HL-60 (cell line): Measurements from ENCODE around the gene UFSP1.

Source experiments
- DNase-seq, 2 experiments: peaks; one replicate each; pipeline ENCODE4 v3.0.0-alpha.2; 2010 to 2020; ENCODE audit warnings: low read depth in 1 of 2, low spot score in 1 of 2
- H3K27ac ChIP-seq: fragments of 250-450 bp; sonication (Bioruptor Pico); replicated peaks from 2 replicates; pipeline ENCODE4 v1.5.1; 2020; ENCODE audit warnings: mild to moderate bottlenecking, moderate library complexity
- H3K27me3 ChIP-seq: fragments of 250-450 bp; sonication (Bioruptor Pico); 2 replicates; pipeline ENCODE4 v1.5.1; 2021; ENCODE audit warnings: mild to moderate bottlenecking, moderate library complexity; ENCODE audit not compliant: insufficient read depth, poor library complexity, severe bottlenecking
- H3K4me3 ChIP-seq: replicated peaks from 2 replicates; pipeline ENCODE4 v1.5.1; 2011; ENCODE audit warnings: mild to moderate bottlenecking, control low read depth, low read length; ENCODE audit not compliant: insufficient read depth
- GABPA ChIP-seq: IDR thresholded peaks from 2 replicates; pipeline ENCODE4 v1.6.1; 2012; ENCODE audit warnings: low read depth
- POLR2AphosphoS5 ChIP-seq: IDR thresholded peaks from 2 replicates; pipeline ENCODE4 v1.6.1; 2012; ENCODE audit warnings: low read depth
- SPI1 ChIP-seq: IDR thresholded peaks from 2 replicates; pipeline ENCODE4 v1.6.1; 2012; ENCODE audit warnings: low read depth, mild to moderate bottlenecking, borderline replicate concordance
- TF ChIP-seq, protein P1 (sequence below): IDR thresholded peaks from one replicate; pipeline ENCODE4 v1.5.1; 2011; ENCODE audit warnings: low read length, control low read depth, inconsistent platforms; ENCODE audit not compliant: insufficient read depth
- TF ChIP-seq, protein P2 (sequence below): IDR thresholded peaks from 2 replicates; pipeline ENCODE4 v1.6.1; 2012; ENCODE audit warnings: low read depth; ENCODE audit not compliant: insufficient replicate concordance

UFSP1 gene

DNA sequence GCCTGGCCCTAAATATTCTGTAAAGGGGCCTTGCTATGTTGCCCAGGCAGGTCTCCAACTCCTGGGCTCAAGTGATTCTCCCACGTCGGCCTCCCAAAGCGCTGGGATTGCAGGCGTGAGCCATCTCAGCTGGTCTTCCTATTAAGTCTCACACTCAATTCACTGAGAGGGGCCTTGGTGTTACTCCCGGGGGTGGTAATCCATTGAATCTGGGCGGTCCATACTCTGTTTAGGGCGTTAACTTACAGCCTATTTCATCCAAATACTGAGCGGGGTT lies 15.3 kb downstream of the UFSP1 start:
- peak overlapping the region; percentile 93 for H3K27ac ChIP-seq
- no peak for DNase-seq
- no peaks in the 10 kb centered on the region for H3K27me3 ChIP-seq
- peak overlapping the region; percentile 39; the same call in 1 of the 2 replicates for H3K4me3 ChIP-seq
- TF ChIP-seq, protein P1, sequence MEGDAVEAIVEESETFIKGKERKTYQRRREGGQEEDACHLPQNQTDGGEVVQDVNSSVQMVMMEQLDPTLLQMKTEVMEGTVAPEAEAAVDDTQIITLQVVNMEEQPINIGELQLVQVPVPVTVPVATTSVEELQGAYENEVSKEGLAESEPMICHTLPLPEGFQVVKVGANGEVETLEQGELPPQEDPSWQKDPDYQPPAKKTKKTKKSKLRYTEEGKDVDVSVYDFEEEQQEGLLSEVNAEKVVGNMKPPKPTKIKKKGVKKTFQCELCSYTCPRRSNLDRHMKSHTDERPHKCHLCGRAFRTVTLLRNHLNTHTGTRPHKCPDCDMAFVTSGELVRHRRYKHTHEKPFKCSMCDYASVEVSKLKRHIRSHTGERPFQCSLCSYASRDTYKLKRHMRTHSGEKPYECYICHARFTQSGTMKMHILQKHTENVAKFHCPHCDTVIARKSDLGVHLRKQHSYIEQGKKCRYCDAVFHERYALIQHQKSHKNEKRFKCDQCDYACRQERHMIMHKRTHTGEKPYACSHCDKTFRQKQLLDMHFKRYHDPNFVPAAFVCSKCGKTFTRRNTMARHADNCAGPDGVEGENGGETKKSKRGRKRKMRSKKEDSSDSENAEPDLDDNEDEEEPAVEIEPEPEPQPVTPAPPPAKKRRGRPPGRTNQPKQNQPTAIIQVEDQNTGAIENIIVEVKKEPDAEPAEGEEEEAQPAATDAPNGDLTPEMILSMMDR, result no peak
- TF ChIP-seq POLR2AphosphoS5, result no peak
- TF ChIP-seq GABPA, result no peak
- TF ChIP-seq SPI1, result no peak
- TF ChIP-seq, protein P2, sequence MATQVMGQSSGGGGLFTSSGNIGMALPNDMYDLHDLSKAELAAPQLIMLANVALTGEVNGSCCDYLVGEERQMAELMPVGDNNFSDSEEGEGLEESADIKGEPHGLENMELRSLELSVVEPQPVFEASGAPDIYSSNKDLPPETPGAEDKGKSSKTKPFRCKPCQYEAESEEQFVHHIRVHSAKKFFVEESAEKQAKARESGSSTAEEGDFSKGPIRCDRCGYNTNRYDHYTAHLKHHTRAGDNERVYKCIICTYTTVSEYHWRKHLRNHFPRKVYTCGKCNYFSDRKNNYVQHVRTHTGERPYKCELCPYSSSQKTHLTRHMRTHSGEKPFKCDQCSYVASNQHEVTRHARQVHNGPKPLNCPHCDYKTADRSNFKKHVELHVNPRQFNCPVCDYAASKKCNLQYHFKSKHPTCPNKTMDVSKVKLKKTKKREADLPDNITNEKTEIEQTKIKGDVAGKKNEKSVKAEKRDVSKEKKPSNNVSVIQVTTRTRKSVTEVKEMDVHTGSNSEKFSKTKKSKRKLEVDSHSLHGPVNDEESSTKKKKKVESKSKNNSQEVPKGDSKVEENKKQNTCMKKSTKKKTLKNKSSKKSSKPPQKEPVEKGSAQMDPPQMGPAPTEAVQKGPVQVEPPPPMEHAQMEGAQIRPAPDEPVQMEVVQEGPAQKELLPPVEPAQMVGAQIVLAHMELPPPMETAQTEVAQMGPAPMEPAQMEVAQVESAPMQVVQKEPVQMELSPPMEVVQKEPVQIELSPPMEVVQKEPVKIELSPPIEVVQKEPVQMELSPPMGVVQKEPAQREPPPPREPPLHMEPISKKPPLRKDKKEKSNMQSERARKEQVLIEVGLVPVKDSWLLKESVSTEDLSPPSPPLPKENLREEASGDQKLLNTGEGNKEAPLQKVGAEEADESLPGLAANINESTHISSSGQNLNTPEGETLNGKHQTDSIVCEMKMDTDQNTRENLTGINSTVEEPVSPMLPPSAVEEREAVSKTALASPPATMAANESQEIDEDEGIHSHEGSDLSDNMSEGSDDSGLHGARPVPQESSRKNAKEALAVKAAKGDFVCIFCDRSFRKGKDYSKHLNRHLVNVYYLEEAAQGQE, result no peak

DNA sequence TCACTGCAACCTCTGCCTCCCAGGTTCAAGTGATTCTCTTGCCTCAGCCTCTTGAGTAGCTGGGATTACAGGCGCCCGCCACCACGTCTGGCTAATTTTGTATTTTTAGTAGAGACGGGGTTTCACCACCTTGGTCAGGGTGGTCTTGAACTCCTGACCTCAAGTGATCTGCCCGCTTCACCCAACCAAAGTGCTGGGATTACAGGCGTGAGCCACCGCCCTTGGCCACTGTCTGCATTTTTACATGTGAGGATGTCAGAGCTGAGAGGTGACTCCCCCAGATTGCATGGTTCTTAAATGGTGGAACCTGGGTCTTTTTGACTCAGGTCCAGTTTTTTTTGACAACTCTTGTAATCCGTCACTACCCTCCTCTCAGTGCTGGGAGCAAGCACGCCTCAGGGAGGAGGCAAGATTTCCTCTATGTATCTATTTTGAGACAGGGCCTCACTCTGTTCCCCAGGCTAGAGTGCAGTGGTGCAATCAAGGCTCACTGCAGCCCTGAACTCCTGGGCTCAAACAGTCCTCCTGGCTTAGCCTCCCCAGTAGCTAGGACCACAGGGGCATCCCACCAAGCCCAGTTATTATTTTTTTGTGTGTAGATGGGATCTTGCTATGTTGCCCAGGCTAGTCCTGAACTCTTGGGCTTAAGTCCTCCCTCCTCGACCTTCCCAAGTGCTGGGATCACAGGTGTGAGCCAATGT lies 15.8 kb downstream of the UFSP1 start:
- peak overlapping the region; percentile 93 for H3K27ac ChIP-seq
- H3K27me3 ChIP-seq, result no peaks in the 10 kb centered on the region
- no peak overlapping the region for H3K4me3 ChIP-seq
- TF ChIP-seq GABPA (no peak), POLR2AphosphoS5 (peak; percentile 26; the same call in 1 of the 2 replicates)
- no peak for DNase-seq

DNA sequence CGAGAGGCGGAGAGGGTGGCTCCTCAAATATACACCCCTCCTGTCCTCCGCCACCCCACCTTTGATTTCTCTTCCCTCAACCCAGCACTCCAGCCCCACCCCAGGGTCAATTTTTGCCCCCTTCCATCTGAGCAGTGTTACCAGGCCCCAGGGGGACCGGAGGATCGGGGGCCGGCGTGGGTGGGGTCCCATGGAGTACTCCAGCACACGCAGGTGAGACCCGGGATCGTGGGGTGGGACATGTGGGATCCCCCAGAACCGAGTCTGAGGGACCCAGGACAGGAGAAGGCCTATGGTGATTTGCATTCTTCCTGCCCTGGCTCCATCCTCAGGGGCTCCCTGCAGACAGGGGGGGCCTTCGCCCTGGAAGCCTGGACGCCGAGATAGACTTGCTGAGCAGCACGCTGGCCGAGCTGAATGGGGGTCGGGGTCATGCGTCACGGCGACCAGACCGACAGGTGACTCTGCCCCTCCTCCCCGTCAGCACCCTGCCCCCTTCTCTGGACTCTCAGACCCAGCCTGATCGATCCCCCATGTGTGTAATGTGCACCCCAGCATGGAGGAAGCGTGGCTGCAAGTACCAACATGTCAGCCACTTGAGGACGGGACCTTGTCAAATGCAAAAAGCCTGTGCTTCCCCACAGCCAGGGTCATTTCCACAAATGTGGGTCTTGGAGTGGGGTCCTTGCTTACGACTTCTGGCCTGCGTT lies 21.6 kb downstream of the UFSP1 start:
- peak overlapping the region; percentile 90 for H3K27ac ChIP-seq
- TF ChIP-seq SPI1 (no peak), POLR2AphosphoS5 (no peak; the same call in 1 of the 2 replicates), GABPA (no peak)
- TF ChIP-seq, protein P2, result no peak
- TF ChIP-seq, protein P1, result no peak
- peak overlapping the region; percentile 66 for H3K4me3 ChIP-seq
- peak in 1 of 2 experiments; percentile 34 for DNase-seq
- H3K27me3 ChIP-seq, result no peaks in the 10 kb centered on the region

DNA sequence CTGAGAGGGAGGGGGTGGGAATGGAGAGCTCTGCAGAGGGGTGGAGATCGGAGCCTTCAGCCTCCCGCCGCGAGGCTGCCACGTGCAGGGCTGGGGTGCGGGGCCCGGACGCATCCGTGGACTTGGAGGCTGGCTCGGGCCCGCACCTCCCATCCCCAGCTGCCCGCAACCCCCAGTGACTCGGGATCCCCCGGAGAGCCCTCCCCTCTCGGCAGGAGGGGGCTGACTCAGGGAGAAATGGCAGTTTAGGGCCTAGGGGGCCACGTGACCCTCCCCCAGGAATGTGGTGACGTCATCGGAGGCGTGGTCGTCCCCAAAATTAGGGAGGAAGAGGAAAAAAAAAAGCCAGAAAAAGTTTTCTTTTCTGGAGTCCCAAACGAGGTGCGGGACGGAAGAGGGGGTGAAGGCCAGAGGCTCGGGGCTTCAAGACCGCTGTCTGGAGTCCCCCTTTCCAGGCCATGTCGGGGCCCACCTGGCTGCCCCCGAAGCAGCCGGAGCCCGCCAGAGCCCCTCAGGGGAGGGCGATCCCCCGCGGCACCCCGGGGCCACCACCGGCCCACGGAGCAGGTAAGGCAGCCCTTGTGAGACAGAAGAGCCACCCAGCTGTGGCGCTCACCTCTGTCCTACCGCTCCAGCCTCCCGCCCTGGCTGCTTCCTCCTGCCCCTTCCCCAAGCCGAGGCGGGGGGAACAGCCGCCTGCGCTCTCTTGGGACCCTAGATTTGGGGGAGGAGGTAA lies 22.3 kb downstream of the UFSP1 start, which contains the start of gene TRIP6:
Gene TRIP6 (plus strand): TSS at position 348 of the 736 bp plus-strand sequence. CDS start 111 bp downstream, at position 459.
- H3K27me3 ChIP-seq, result no peaks in the 10 kb centered on the region
- TF ChIP-seq, protein P1, result no peak
- TF ChIP-seq POLR2AphosphoS5 (peak; percentile 70; the same call in 1 of the 2 replicates), SPI1 (peak; percentile 54; the same call in 1 of the 2 replicates)
- peak; percentile 85 to 91 for DNase-seq
- H3K4me3 ChIP-seq, result peak within 1 kb of the TSS; percentile 66
- H3K27ac ChIP-seq, result peak within 1 kb of the TSS; percentile 90
